ENCODE results near the gene LMO3. TPM values are rescaled to one million over a fixed set of nuclear protein-coding genes. Genes with fewer than 3 reads are reported as not detected.

LMO3 gene
- total RNA-seq: 2.6 and 7.6 TPM in 2 replicates

DNA sequence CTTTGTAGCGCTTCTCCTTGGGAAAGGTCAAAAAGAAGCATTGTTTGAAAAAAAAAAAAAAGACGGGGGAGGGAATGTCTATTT is at the start of gene LMO3:
Gene LMO3, minus strand, starts transcription at position 46 of the 84 bp plus-strand sequence. CDS start 5,302 bp downstream, outside the sequence.

